IMR-90 (cell line): ENCODE results near the gene CDC25B. TPM values are rescaled to one million over a fixed set of nuclear protein-coding genes. Genes with fewer than 3 reads are reported as not detected.

Source experiments
- MAFK ChIP-seq: IDR thresholded peaks from 2 replicates; pipeline ENCODE4 v1.6.1; 2012; ENCODE audit warnings: low read depth, low read length, improper control_type of control experiment
- NFE2L2 ChIP-seq: fragments of 150-350 bp; IDR thresholded peaks from 2 replicates; pipeline ENCODE4 v1.6.1; 2016; ENCODE audit warnings: low read depth, mild to moderate bottlenecking, low read length
- polyA plus RNA-seq, 3 experiments: library from polyadenylated mRNA; depleted of rRNA; stranded (reverse); fragments of >200 nt; gene quantifications; 2 replicates each; pipeline ENCODE4 v1.2.3, GENCODE V29; 2012; ENCODE audit warnings: low replicate concordance in 1 of 3
- total RNA-seq: library from RNA; depleted of rRNA; stranded (reverse); fragments of >200 nt; gene quantifications from 2 replicates; pipeline ENCODE4 v1.2.3, GENCODE V29; 2012

CDC25B gene
- total and polyA plus RNA-seq, 2 of the 4 experiments (the other 2 are of a cell fraction), result 14.5 to 50.5 TPM

GRCh38 chr20:3820048-3820900, 24.2 kb downstream of the CDC25B start, which contains the start of gene AP5S1 (continued):
- TF ChIP-seq MAFK (peak; percentile 62; the same call in 1 of the 2 replicates), NFE2L2 (peak; percentile 28; the same call in 1 of the 2 replicates)
